HCT116 (cell line): ENCODE measurements around the gene KRTAP12-3. TPM values are rescaled to one million over a fixed set of nuclear protein-coding genes. Genes with fewer than 3 reads are reported as not detected.
A peak's percentile ranks its signal among the peaks of the same experiment; 100 is the strongest.

Source experiments
- ATAC-seq: fragments of 200-7000 bp; cut with Tn5 transposase; 2 replicates; pipeline ENCODE4 v1.9.1; 2020; ENCODE audit warnings: mild to moderate bottlenecking, moderate library complexity
- BruUV-seq: library from RNA; stranded (reverse); fragments of 400-500 nt; replicated peaks from 2 replicates; lab custom pipeline; 2021; lab: Mats Ljungman, UMichigan
- CTCF ChIA-PET: fragments of 300-600 bp; sonication (Branson Sonifier 250); formaldehyde crosslinking; loops from one replicate; lab custom pipeline; 2021; ENCODE audit warnings: antibody characterized with exemption; lab: Charles Lee
- POLR2A ChIA-PET: fragments of 300-600, 350-600 bp; sonication (Branson Sonifier 250); formaldehyde crosslinking; loops from one replicate; lab custom pipeline; 2021; ENCODE audit warnings: antibody characterized with exemption; lab: Charles Lee
- RAD21 ChIA-PET, 2 experiments: fragments of 300-600 bp; sonication (Branson Sonifier 250); formaldehyde crosslinking; loops; one replicate each; lab custom pipeline; 2023; ENCODE audit warnings: low total read pairs in 2 of 2; ENCODE audit not compliant: uncharacterized antibody in 2 of 2, unreplicated experiment in 2 of 2, low non-redundant PET in 1 of 2; lab: Charles Lee
- DNase-seq: peaks from one replicate; pipeline ENCODE4 v3.0.0-alpha.2; 2010; ENCODE audit warnings: low read depth, low spot score
- H2AFZ ChIP-seq: fragments of 200-600 bp; shearing (Covaris generic), sonication (generic); 2 replicates; pipeline ENCODE4 v1.6.1; 2017; ENCODE audit warnings: low read depth, mixed run types, mixed read lengths, antibody characterized with exemption, low read length; ENCODE audit not compliant: poor library complexity, severe bottlenecking
- H3K27ac ChIP-seq: 2 replicates; pipeline ENCODE4 v1.5.1; 2012; ENCODE audit warnings: low read depth, low read length
- H3K27me3 ChIP-seq: fragments of 200-600 bp; sonication (generic); 2 replicates; pipeline ENCODE4 v1.6.1; 2016; ENCODE audit warnings: mixed run types, low read length, mixed read lengths; ENCODE audit not compliant: insufficient read depth
- H3K36me3 ChIP-seq, 2 experiments: fragments of 200-500 bp in 1 of 2; fragments of 200-600 bp in 1 of 2; sonication (Bioruptor generic) in 1 of 2; sonication (generic) in 1 of 2; 2 replicates each; pipeline versions ENCODE4 v1.5.1 to v1.6.1; 2014 to 2016; ENCODE audit warnings: low read length in 2 of 2, inconsistent platforms in 1 of 2, mixed read lengths in 1 of 2, mixed run types in 1 of 2; ENCODE audit not compliant: insufficient read depth in 2 of 2, control insufficient read depth in 1 of 2
- H3K4me1 ChIP-seq, 2 experiments: fragments of 200-600 bp in 1 of 2; sonication (generic) in 1 of 2; 2 replicates each; pipeline versions ENCODE4 v1.5.1 to v1.6.1; 2012 to 2017; ENCODE audit warnings: low read length in 2 of 2, inconsistent platforms in 1 of 2, mild to moderate bottlenecking in 1 of 2, mixed read lengths in 1 of 2, mixed run types in 1 of 2, moderate library complexity in 1 of 2; ENCODE audit not compliant: insufficient read depth in 2 of 2, control insufficient read depth in 1 of 2
- H3K4me2 ChIP-seq: fragments of 200-600 bp; sonication (generic); 2 replicates; pipeline ENCODE4 v1.6.1; 2017; ENCODE audit warnings: mixed run types, low read length, mixed read lengths
- H3K4me3 ChIP-seq, 2 experiments: fragments of 200-600 bp in 1 of 2; sonication (generic) in 1 of 2; replicated peaks in 1 of 2; 2 replicates each; pipeline ENCODE4 v1.5.1; 2011 to 2016; ENCODE audit warnings: low read length in 2 of 2, control low read depth in 1 of 2, low read depth in 1 of 2, mild to moderate bottlenecking in 1 of 2, mixed read lengths in 1 of 2, mixed run types in 1 of 2
- H3K79me2 ChIP-seq: fragments of 200-600 bp; sonication (generic); 2 replicates; pipeline ENCODE4 v1.6.1; 2017; ENCODE audit warnings: mild to moderate bottlenecking, mixed run types, low read length, moderate library complexity, mixed read lengths; ENCODE audit not compliant: insufficient read depth
- H3K9ac ChIP-seq: fragments of 200-600 bp; sonication (generic); 2 replicates; pipeline ENCODE4 v1.6.1; 2016; ENCODE audit warnings: low read length, mixed read lengths
- H3K9me2 ChIP-seq: fragments of 200-600 bp; sonication (generic), shearing (Covaris generic); 2 replicates; pipeline ENCODE4 v1.6.1; 2017; ENCODE audit warnings: mixed run types, mild to moderate bottlenecking, moderate library complexity; ENCODE audit not compliant: insufficient read depth
- H3K9me3 ChIP-seq, 2 experiments: fragments of 200-500 bp in 1 of 2; fragments of 200-600 bp in 1 of 2; sonication (Bioruptor generic) in 1 of 2; sonication (generic) in 1 of 2; 2 replicates each; pipeline ENCODE4 v1.6.1; 2014 to 2017; ENCODE audit warnings: low read length in 2 of 2, mixed read lengths in 2 of 2, inconsistent platforms in 1 of 2, low read depth in 1 of 2, mild to moderate bottlenecking in 1 of 2, mixed run types in 1 of 2, moderate library complexity in 1 of 2; ENCODE audit not compliant: control insufficient read depth in 1 of 2, insufficient read depth in 1 of 2
- H4K20me1 ChIP-seq: fragments of 200-600 bp; sonication (generic), shearing (Covaris generic); 2 replicates; pipeline ENCODE4 v1.6.1; 2017; ENCODE audit warnings: mixed run types, mild to moderate bottlenecking, moderate library complexity; ENCODE audit not compliant: insufficient read depth
- CBX3 ChIP-seq: IDR thresholded peaks from 2 replicates; pipeline ENCODE4 v1.6.1; 2012; ENCODE audit warnings: low read depth
- CEBPB ChIP-seq: IDR thresholded peaks from 2 replicates; pipeline ENCODE4 v1.6.1; 2012; ENCODE audit warnings: low read depth
- EGR1 ChIP-seq: IDR thresholded peaks from 2 replicates; pipeline ENCODE4 v1.6.1; 2012; ENCODE audit warnings: low read depth
- EZH2 ChIP-seq: fragments of 200-600 bp; sonication (generic); IDR thresholded peaks from 2 replicates; pipeline ENCODE4 v1.6.1; 2017; ENCODE audit warnings: antibody characterized with exemption, mixed run types
- EZH2phosphoT487 ChIP-seq: fragments of 200-600 bp; IDR thresholded peaks from 2 replicates; pipeline ENCODE4 v1.6.1; 2018; ENCODE audit warnings: antibody characterized with exemption, borderline replicate concordance
- JUND ChIP-seq: IDR thresholded peaks from 2 replicates; pipeline ENCODE4 v1.6.1; 2012
- POLR2A ChIP-seq: IDR thresholded peaks from 2 replicates; pipeline ENCODE4 v1.7.0; 2011; ENCODE audit warnings: borderline replicate concordance; ENCODE audit not compliant: insufficient read depth, insufficient read length; ENCODE audit errors: extremely low read depth
- POLR2AphosphoS5 ChIP-seq: IDR thresholded peaks from 2 replicates; pipeline ENCODE4 v1.6.1; 2011; ENCODE audit warnings: mild to moderate bottlenecking, low read depth, low read length, moderate library complexity
- RAD21 ChIP-seq: IDR thresholded peaks from 2 replicates; pipeline ENCODE4 v1.6.1; 2012; ENCODE audit warnings: low read depth, mild to moderate bottlenecking
- SP1 ChIP-seq: IDR thresholded peaks from 2 replicates; pipeline ENCODE4 v1.6.1; 2012; ENCODE audit warnings: low read depth
- SRF ChIP-seq: IDR thresholded peaks from 2 replicates; pipeline ENCODE4 v1.6.1; 2012; ENCODE audit warnings: low read depth
- TCF7L2 ChIP-seq: IDR thresholded peaks from 2 replicates; pipeline ENCODE4 v1.7.0; 2011; ENCODE audit warnings: borderline replicate concordance, inconsistent platforms; ENCODE audit not compliant: insufficient read depth, insufficient read length; ENCODE audit errors: extremely low read depth
- YY1 ChIP-seq: IDR thresholded peaks from 2 replicates; pipeline ENCODE4 v1.6.1; 2011; ENCODE audit warnings: low read length, low read depth, moderate library complexity, mild to moderate bottlenecking; ENCODE audit not compliant: insufficient replicate concordance; ENCODE audit errors: extremely low read depth
- ZNF274 ChIP-seq: fragments of 200-500 bp; sonication (Bioruptor generic); IDR thresholded peaks from 2 replicates; pipeline ENCODE4 v1.6.1; 2014; ENCODE audit warnings: mild to moderate bottlenecking, low read depth, low read length, inconsistent platforms
- intact Hi-C: fragments of 100-400 bp; cut with micrococcal nuclease; formaldehyde crosslinking; loops from 2 replicates; pipeline ENCODE4 v1.10.0; 2022
- total RNA-seq: library from RNA; stranded (reverse); gene quantifications from one replicate; pipeline ENCODE4 v1.2.1, GENCODE V29; 2021; ENCODE audit not compliant: unreplicated experiment
- TF ChIP-seq, protein P1 (sequence below), 3 experiments: fragments of 200-600 bp in 1 of 3; sonication (generic) in 1 of 3; IDR thresholded peaks in 2 of 3; conservative IDR thresholded peaks in 1 of 3; 2 replicates each; pipeline ENCODE4 v1.5.1; 2012 to 2017; ENCODE audit warnings: low read depth in 2 of 3, low read length in 2 of 3, antibody characterized with exemption in 1 of 3, borderline replicate concordance in 1 of 3, control low read depth in 1 of 3, mild to moderate bottlenecking in 1 of 3, mixed read lengths in 1 of 3, mixed run types in 1 of 3, moderate library complexity in 1 of 3; ENCODE audit not compliant: insufficient read depth in 1 of 3
- TF ChIP-seq, protein P2 (sequence below): IDR thresholded peaks from 2 replicates; pipeline ENCODE4 v1.6.1; 2011; ENCODE audit warnings: mild to moderate bottlenecking, low read length, moderate library complexity; ENCODE audit not compliant: insufficient replicate concordance; ENCODE audit errors: extremely low read depth
- TF ChIP-seq, protein P3 (sequence below): IDR thresholded peaks from 2 replicates; pipeline ENCODE4 v1.6.1; 2012; ENCODE audit warnings: low read depth

KRTAP12-3 gene
- total RNA-seq, 1 experiment from 2014 or later = not detected

- TF ChIP-seq EZH2phosphoT487 = no peak
- no peak for TF ChIP-seq SRF
- TF ChIP-seq, protein P1, sequence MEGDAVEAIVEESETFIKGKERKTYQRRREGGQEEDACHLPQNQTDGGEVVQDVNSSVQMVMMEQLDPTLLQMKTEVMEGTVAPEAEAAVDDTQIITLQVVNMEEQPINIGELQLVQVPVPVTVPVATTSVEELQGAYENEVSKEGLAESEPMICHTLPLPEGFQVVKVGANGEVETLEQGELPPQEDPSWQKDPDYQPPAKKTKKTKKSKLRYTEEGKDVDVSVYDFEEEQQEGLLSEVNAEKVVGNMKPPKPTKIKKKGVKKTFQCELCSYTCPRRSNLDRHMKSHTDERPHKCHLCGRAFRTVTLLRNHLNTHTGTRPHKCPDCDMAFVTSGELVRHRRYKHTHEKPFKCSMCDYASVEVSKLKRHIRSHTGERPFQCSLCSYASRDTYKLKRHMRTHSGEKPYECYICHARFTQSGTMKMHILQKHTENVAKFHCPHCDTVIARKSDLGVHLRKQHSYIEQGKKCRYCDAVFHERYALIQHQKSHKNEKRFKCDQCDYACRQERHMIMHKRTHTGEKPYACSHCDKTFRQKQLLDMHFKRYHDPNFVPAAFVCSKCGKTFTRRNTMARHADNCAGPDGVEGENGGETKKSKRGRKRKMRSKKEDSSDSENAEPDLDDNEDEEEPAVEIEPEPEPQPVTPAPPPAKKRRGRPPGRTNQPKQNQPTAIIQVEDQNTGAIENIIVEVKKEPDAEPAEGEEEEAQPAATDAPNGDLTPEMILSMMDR (IDR thresholded peaks at IDR 0.05 in 2 of 3, conservative IDR thresholded peaks at IDR 0.05 in 1 of 3; ENCODE audit: borderline replicate concordance in 1 of 3, insufficient read depth in 1 of 3, low read depth in 2 of 3, low read length in 2 of 3) = no peak
- no peak for TF ChIP-seq EZH2
- TF ChIP-seq TCF7L2 = no peak
- TF ChIP-seq ZNF274 = no peak
- no peak for TF ChIP-seq CEBPB
- TF ChIP-seq, protein P2, sequence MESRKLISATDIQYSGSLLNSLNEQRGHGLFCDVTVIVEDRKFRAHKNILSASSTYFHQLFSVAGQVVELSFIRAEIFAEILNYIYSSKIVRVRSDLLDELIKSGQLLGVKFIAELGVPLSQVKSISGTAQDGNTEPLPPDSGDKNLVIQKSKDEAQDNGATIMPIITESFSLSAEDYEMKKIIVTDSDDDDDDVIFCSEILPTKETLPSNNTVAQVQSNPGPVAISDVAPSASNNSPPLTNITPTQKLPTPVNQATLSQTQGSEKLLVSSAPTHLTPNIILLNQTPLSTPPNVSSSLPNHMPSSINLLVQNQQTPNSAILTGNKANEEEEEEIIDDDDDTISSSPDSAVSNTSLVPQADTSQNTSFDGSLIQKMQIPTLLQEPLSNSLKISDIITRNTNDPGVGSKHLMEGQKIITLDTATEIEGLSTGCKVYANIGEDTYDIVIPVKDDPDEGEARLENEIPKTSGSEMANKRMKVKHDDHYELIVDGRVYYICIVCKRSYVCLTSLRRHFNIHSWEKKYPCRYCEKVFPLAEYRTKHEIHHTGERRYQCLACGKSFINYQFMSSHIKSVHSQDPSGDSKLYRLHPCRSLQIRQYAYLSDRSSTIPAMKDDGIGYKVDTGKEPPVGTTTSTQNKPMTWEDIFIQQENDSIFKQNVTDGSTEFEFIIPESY = no peak
- TF ChIP-seq POLR2A = no peak
- no peak for TF ChIP-seq RAD21
- no peak for TF ChIP-seq CBX3
- no peak for TF ChIP-seq POLR2AphosphoS5
- TF ChIP-seq SP1 = no peak
- no peak for TF ChIP-seq EGR1
- TF ChIP-seq, protein P3, sequence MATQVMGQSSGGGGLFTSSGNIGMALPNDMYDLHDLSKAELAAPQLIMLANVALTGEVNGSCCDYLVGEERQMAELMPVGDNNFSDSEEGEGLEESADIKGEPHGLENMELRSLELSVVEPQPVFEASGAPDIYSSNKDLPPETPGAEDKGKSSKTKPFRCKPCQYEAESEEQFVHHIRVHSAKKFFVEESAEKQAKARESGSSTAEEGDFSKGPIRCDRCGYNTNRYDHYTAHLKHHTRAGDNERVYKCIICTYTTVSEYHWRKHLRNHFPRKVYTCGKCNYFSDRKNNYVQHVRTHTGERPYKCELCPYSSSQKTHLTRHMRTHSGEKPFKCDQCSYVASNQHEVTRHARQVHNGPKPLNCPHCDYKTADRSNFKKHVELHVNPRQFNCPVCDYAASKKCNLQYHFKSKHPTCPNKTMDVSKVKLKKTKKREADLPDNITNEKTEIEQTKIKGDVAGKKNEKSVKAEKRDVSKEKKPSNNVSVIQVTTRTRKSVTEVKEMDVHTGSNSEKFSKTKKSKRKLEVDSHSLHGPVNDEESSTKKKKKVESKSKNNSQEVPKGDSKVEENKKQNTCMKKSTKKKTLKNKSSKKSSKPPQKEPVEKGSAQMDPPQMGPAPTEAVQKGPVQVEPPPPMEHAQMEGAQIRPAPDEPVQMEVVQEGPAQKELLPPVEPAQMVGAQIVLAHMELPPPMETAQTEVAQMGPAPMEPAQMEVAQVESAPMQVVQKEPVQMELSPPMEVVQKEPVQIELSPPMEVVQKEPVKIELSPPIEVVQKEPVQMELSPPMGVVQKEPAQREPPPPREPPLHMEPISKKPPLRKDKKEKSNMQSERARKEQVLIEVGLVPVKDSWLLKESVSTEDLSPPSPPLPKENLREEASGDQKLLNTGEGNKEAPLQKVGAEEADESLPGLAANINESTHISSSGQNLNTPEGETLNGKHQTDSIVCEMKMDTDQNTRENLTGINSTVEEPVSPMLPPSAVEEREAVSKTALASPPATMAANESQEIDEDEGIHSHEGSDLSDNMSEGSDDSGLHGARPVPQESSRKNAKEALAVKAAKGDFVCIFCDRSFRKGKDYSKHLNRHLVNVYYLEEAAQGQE = no peak
- TF ChIP-seq YY1 = no peak
- TF ChIP-seq JUND = no peak
- Histone ChIP-seq H3K27me3 (peaks cover 6% of the 10 kb centered on the region; the same call in 1 of the 2 replicates), H3K4me2 (no peak within 1 kb of the TSS)
Observed at GRCh38 chr21:44681861-44682579, 24.3 kb downstream of the KRTAP12-3 start, which contains the start of gene KRTAP12-1. Gene KRTAP12-1 (minus strand): TSS chr21:44682163. CDS start chr21:44682123, 40 bp downstream.

More at GRCh38 chr21:44681861-44682579, 24.3 kb downstream of the KRTAP12-3 start, which contains the start of gene KRTAP12-1:
- ATAC-seq = 0 out of 2 replicates have a peak, but pooled peaks have one; percentile 14
- ChIA-PET RAD21 (no interaction called here), CTCF (interaction anchor here (0.6 kb wide), 1 partner anchor 109 kb away, joined by 3 read pairs; no protein-coding TSS in a partner anchor), POLR2A (no interaction called here)
- no peak for DNase-seq
- H3K4me3 ChIP-seq = no peak within 1 kb of the TSS
- H3K9me2 ChIP-seq = no peaks in the 10 kb centered on the region
- no peak within 1 kb of the TSS for H3K9ac ChIP-seq
- H4K20me1 ChIP-seq = no peaks in the 10 kb centered on the region
- no peaks in the 10 kb centered on the region for H3K9me3 ChIP-seq
- H2AFZ ChIP-seq = no peak within 1 kb of the TSS
- no peaks in the 10 kb centered on the region for H3K4me1 ChIP-seq
- intact Hi-C loops = no loop called here
- no peaks in the 10 kb centered on the region for H3K79me2 ChIP-seq
- H3K36me3 ChIP-seq = no peaks in the 10 kb centered on the region
- H3K27ac ChIP-seq = no peak within 1 kb of the TSS
- BruUV-seq = no TSS peak
